ENCODE results near the gene SLC35F2.
"Not testable (repeated sequence)": the region's sequence is repeated elsewhere in the genome, so short reads cannot be mapped to it uniquely, and the experiment has no call there.

SLC35F2 gene

DNA sequence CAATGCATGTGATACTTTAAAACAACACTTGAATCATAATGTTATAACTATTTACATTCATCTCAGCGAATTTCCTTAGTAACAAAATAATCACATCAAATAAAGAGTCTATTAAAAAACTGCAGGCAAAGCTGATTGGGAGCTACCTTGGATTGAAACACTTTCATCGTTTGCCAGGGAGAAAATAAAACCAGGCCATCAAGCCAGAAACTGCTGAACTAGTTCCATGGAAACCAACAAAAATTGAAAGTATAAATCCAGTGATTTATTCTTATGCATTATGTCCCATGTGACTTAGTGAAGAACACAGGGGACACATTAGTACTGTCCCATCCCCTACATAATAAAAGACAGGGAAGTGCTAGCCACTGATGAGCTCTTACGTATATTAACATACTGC is 21.7 kb downstream of the SLC35F2 start:
- no peak for DNase-seq (ENCODE audit: low read depth)
- TF ChIP-seq, protein P1, sequence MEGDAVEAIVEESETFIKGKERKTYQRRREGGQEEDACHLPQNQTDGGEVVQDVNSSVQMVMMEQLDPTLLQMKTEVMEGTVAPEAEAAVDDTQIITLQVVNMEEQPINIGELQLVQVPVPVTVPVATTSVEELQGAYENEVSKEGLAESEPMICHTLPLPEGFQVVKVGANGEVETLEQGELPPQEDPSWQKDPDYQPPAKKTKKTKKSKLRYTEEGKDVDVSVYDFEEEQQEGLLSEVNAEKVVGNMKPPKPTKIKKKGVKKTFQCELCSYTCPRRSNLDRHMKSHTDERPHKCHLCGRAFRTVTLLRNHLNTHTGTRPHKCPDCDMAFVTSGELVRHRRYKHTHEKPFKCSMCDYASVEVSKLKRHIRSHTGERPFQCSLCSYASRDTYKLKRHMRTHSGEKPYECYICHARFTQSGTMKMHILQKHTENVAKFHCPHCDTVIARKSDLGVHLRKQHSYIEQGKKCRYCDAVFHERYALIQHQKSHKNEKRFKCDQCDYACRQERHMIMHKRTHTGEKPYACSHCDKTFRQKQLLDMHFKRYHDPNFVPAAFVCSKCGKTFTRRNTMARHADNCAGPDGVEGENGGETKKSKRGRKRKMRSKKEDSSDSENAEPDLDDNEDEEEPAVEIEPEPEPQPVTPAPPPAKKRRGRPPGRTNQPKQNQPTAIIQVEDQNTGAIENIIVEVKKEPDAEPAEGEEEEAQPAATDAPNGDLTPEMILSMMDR (conservative IDR thresholded peaks at IDR 0.05; ENCODE audit: low read length): no peak
- H3K4me3 ChIP-seq (ENCODE audit: low read length): no peak overlapping the region

- DNase-seq (ENCODE audit: low read depth): no peak
- H3K4me3 ChIP-seq (ENCODE audit: low read length): no peak overlapping the region
These were observed 23.6 kb downstream of the SLC35F2 start for GRCh38 chr11:107834995-107835394.

GRCh38 chr11:107833926-107834325 is 24.7 kb downstream of the SLC35F2 start:
- not testable (repeated sequence) for H3K4me3 ChIP-seq (ENCODE audit: low read length)

More at GRCh38 chr11:107834995-107835394, 23.6 kb downstream of the SLC35F2 start:
- TF ChIP-seq, protein P1 (conservative IDR thresholded peaks at IDR 0.05; ENCODE audit: low read length): no peak

DNA sequence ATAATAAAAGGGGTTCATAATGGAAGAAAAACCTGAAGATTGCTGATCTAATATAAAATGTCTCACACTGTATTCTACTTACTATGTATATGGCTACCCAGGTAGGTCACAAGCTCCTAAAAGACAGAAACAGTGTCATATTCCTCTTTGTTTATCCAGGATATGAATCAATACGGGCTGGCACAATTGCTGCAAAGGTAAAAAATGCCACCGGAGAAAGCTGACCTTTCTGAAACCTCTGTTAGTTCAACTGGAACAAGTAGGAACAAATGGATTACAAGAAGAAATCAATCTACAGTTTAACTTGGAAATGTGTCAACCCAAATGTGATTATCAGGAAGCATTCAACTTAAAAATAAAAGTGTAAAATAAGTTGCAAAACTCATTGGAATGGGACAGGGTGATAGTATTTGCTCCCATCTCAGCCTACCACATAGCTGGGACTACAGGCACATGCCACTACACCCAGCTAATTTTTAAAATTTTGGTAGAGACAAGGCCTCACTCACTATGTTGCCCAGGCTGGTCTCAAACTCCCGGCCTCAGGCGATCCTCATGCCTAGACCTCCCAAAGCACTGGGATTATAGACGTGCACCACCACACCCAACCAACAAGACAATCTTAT is 27.6 kb downstream of the SLC35F2 start:
- no peak overlapping the region for H3K4me3 ChIP-seq (ENCODE audit: low read length)
- TF ChIP-seq, protein P1 (conservative IDR thresholded peaks at IDR 0.05; ENCODE audit: low read length): no peak
- no peak for DNase-seq (ENCODE audit: low read depth)

More at GRCh38 chr11:107833926-107834325, 24.7 kb downstream of the SLC35F2 start:
- not testable (repeated sequence) for DNase-seq (ENCODE audit: low read depth)

DNA sequence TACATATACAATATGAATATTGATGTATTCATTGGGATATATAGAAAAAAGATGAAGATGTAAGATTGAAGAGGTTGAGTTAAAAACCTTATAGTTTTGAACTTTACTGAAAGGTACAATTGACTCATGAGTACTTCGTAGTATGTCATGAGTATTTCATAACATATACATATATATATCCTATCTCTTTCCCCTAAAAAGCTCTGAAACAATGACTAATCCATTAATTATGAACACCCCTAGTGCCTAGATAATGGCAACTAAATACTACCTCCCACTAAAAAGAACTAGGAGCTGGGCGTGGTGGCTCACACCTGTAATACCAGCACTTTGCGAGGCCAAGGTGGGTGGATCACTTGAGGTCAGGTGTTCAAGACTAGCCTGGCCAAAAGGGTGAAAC is 31.5 kb downstream of the SLC35F2 start:
- no peak for DNase-seq (ENCODE audit: low read depth)
- TF ChIP-seq, protein P1 (conservative IDR thresholded peaks at IDR 0.05; ENCODE audit: low read length): no peak
- no peak overlapping the region for H3K4me3 ChIP-seq (ENCODE audit: low read length)

DNA sequence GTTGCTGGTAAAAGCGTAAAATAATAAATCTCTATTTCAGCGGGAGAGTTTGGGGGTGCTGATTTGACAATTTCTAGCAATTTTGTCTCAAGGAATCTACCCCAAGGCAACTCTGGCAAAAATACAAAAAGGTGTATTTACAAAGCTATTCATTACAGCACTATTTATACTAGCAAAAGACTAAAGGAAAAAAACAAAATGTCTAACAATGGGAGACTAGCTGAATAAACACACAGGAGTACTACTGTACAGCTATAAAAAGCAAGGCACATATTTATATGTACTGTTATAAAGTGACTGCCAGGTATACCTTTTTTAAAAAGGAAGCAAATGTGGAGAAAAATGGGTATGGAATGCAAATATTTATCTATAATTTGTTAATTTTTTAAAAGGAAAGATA is 32.7 kb downstream of the SLC35F2 start:
- no peak for DNase-seq (ENCODE audit: low read depth)
- no peak overlapping the region for H3K4me3 ChIP-seq (ENCODE audit: low read length)
- TF ChIP-seq, protein P1 (conservative IDR thresholded peaks at IDR 0.05; ENCODE audit: low read length): no peak

DNA sequence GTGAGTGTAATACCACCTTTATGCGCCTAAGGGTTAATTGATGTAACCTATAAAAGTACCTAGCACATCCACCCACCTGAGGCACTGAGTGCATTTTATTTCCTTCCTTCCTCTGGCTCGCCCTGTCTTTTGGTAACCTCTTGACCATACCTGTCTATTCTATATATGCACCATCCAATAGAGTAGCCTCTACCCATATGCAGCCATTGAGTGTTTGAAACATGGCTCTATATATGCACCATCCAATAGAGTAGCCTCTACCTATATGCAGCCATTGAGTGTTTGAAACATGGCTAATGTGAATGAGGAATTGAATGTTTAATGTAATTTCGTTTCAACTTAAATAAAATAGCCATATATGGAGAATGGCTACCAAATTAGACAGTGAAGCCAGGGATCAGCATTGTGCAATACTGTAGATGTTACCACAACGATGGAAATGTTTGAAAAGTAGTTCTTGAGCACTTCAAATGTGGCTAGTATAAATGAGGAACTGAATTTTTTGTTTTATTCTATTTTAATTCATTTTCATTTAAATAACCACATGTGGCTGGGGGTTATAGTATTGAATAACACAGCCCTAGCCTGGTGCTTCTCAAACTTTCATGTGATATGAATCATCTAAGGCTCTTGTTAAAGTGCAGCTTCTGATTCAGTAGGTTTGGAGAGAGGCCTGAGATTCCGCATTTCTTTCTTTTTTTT is 33.8 kb downstream of the SLC35F2 start:
- TF ChIP-seq, protein P1 (conservative IDR thresholded peaks at IDR 0.05; ENCODE audit: low read length): no peak
- no peak overlapping the region for H3K4me3 ChIP-seq (ENCODE audit: low read length)
- DNase-seq (ENCODE audit: low read depth): no peak

Data from AG10803 (cell line).